Mammary epithelial cell (primary cell): ENCODE results near the gene RABAC1.
"Not testable (repeated sequence)": the region's sequence is repeated elsewhere in the genome, so short reads cannot be mapped to it uniquely, and the experiment has no call there.

Source experiments
- EZH2 ChIP-seq: IDR thresholded peaks from 2 replicates; pipeline ENCODE4 v1.6.1; 2012; ENCODE audit warnings: low read length, inconsistent platforms, borderline replicate concordance
- TF ChIP-seq, protein P1 (sequence below), 2 donors: IDR thresholded peaks in 1 of 2; conservative IDR thresholded peaks in 1 of 2; 2 replicates each; pipeline ENCODE4 v1.5.1; 2011 to 2012; ENCODE audit warnings: inconsistent platforms in 2 of 2, low read length in 2 of 2, mild to moderate bottlenecking in 2 of 2, control low read depth in 1 of 2, low read depth in 1 of 2; ENCODE audit not compliant: insufficient read depth in 1 of 2; ENCODE audit errors: extremely low read depth in 1 of 2

DNA sequence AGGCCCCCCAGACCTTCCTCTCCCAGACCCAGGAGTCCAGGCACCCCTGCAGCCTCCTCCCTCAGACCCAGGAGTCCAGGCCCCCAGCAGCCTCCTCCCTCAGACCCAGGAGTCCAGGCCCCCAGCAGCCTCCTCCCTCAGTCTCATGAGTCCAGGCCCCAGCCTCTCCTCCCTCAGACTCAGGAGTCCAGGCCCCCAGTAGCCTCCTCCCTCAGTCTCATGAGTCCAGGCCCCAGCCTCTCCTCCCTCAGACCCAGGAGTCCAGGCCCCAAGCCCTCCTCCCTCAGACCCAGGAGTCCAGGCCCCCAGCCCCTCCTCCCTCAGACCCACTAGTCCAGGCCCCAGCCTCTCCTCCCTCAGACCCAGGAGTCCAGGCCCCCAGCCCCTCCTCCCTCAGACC, 19.9 kb downstream of the RABAC1 start:
- TF ChIP-seq, protein P1, sequence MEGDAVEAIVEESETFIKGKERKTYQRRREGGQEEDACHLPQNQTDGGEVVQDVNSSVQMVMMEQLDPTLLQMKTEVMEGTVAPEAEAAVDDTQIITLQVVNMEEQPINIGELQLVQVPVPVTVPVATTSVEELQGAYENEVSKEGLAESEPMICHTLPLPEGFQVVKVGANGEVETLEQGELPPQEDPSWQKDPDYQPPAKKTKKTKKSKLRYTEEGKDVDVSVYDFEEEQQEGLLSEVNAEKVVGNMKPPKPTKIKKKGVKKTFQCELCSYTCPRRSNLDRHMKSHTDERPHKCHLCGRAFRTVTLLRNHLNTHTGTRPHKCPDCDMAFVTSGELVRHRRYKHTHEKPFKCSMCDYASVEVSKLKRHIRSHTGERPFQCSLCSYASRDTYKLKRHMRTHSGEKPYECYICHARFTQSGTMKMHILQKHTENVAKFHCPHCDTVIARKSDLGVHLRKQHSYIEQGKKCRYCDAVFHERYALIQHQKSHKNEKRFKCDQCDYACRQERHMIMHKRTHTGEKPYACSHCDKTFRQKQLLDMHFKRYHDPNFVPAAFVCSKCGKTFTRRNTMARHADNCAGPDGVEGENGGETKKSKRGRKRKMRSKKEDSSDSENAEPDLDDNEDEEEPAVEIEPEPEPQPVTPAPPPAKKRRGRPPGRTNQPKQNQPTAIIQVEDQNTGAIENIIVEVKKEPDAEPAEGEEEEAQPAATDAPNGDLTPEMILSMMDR (conservative IDR thresholded peaks at IDR 0.05 in 1 of 2, IDR thresholded peaks at IDR 0.05 in 1 of 2; ENCODE audit: extremely low read depth in 1 of 2, insufficient read depth in 1 of 2, low read depth in 1 of 2, low read length in 2 of 2): not testable (repeated sequence)
- not testable (repeated sequence) for TF ChIP-seq EZH2
